OCI-LY1 (cell line): ENCODE measurements around the gene MYO5B.

Experiments used
- H2AFZ ChIP-seq: fragments of 200-600 bp; sonication (generic), shearing (Covaris generic); 2 replicates; pipeline ENCODE4 v1.6.0; 2014; ENCODE audit warnings: antibody characterized with exemption, mild to moderate bottlenecking, low read length
- H3F3A ChIP-seq: fragments of 200-600 bp; sonication (generic), shearing (Covaris generic); 2 replicates; pipeline ENCODE4 v1.6.0; 2014; ENCODE audit warnings: mild to moderate bottlenecking, antibody characterized with exemption, low read length, moderate library complexity; ENCODE audit not compliant: insufficient read depth
- H3K27ac ChIP-seq: fragments of 200-600 bp; sonication (generic); 2 replicates; pipeline ENCODE4 v1.5.1; 2014; ENCODE audit warnings: low read length, mixed run types, mild to moderate bottlenecking, low read depth; ENCODE audit not compliant: poor library complexity, severe bottlenecking
- H3K27me3 ChIP-seq: fragments of 200-600 bp; sonication (generic); 2 replicates; pipeline ENCODE4 v1.6.0; 2014; ENCODE audit warnings: antibody characterized with exemption, mild to moderate bottlenecking, low read length, moderate library complexity; ENCODE audit not compliant: insufficient read depth
- H3K36me3 ChIP-seq: fragments of 200-600 bp; sonication (generic); 2 replicates; pipeline ENCODE4 v1.6.1; 2014; ENCODE audit warnings: mild to moderate bottlenecking, antibody characterized with exemption, low read length, moderate library complexity, mixed read lengths; ENCODE audit not compliant: insufficient read depth
- H3K4me1 ChIP-seq: fragments of 200-600 bp; sonication (generic); 2 replicates; pipeline ENCODE4 v1.5.1; 2014; ENCODE audit warnings: mild to moderate bottlenecking, low read length, moderate library complexity; ENCODE audit not compliant: insufficient read depth, severe bottlenecking
- H3K4me2 ChIP-seq: fragments of 200-600 bp; sonication (generic), shearing (Covaris generic); 2 replicates; pipeline ENCODE4 v1.6.1; 2014; ENCODE audit warnings: low read length
- H3K4me3 ChIP-seq: fragments of 200-600 bp; sonication (generic); 2 replicates; pipeline ENCODE4 v1.5.1; 2014; ENCODE audit warnings: low read length, low read depth, mild to moderate bottlenecking, mixed read lengths; ENCODE audit not compliant: poor library complexity, severe bottlenecking
- H3K79me2 ChIP-seq: fragments of 200-600 bp; shearing (Covaris generic); 2 replicates; pipeline ENCODE4 v1.6.1; 2016; ENCODE audit warnings: mixed run types, low read length, mixed read lengths; ENCODE audit not compliant: insufficient read depth
- H3K9ac ChIP-seq: fragments of 200-600 bp; sonication (generic), shearing (Covaris generic); 2 replicates; pipeline ENCODE4 v1.6.1; 2014; ENCODE audit warnings: mild to moderate bottlenecking, low read length, mixed read lengths
- H3K9me2 ChIP-seq: fragments of 200-600 bp; sonication (generic), shearing (Covaris generic); 2 replicates; pipeline ENCODE4 v1.6.1; 2014; ENCODE audit warnings: low read depth, mild to moderate bottlenecking, low read length, mixed read lengths
- H3K9me3 ChIP-seq: fragments of 200-600 bp; shearing (Covaris generic); 2 replicates; pipeline ENCODE4 v1.6.1; 2014; ENCODE audit warnings: low read length, mixed read lengths
- H4K20me1 ChIP-seq: fragments of 200-600 bp; sonication (generic), shearing (Covaris generic); 2 replicates; pipeline ENCODE4 v1.6.0; 2016; ENCODE audit warnings: mild to moderate bottlenecking, low read length; ENCODE audit not compliant: insufficient read depth
- EZH2 ChIP-seq: fragments of 200-600 bp; sonication (generic), shearing (Covaris generic); IDR thresholded peaks from 2 replicates; pipeline ENCODE4 v1.8.0; 2017; ENCODE audit warnings: borderline replicate concordance, mixed run types, mild to moderate bottlenecking, antibody characterized with exemption, low read length, moderate library complexity, mixed read lengths
- TF ChIP-seq, protein P1 (sequence below): fragments of 200-600 bp; sonication (generic), shearing (Covaris generic); IDR thresholded peaks from 2 replicates; pipeline ENCODE4 v1.5.1; 2017; ENCODE audit warnings: mild to moderate bottlenecking, antibody characterized with exemption, low read length, moderate library complexity, mixed read lengths

MYO5B gene

GRCh38 chr18:50055488-50055887, 139.5 kb downstream of the MYO5B start:
- no peaks in the 10 kb centered on the region for H3F3A ChIP-seq
- no peaks in the 10 kb centered on the region for H3K4me1 ChIP-seq
- no peak overlapping the region for H3K9ac ChIP-seq
- no peak overlapping the region for H2AFZ ChIP-seq
- H3K27ac ChIP-seq = no peak overlapping the region
- no peaks in the 10 kb centered on the region for H3K9me2 ChIP-seq
- TF ChIP-seq EZH2 = no peak
- TF ChIP-seq, protein P1, sequence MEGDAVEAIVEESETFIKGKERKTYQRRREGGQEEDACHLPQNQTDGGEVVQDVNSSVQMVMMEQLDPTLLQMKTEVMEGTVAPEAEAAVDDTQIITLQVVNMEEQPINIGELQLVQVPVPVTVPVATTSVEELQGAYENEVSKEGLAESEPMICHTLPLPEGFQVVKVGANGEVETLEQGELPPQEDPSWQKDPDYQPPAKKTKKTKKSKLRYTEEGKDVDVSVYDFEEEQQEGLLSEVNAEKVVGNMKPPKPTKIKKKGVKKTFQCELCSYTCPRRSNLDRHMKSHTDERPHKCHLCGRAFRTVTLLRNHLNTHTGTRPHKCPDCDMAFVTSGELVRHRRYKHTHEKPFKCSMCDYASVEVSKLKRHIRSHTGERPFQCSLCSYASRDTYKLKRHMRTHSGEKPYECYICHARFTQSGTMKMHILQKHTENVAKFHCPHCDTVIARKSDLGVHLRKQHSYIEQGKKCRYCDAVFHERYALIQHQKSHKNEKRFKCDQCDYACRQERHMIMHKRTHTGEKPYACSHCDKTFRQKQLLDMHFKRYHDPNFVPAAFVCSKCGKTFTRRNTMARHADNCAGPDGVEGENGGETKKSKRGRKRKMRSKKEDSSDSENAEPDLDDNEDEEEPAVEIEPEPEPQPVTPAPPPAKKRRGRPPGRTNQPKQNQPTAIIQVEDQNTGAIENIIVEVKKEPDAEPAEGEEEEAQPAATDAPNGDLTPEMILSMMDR = no peak
- H4K20me1 ChIP-seq = no peaks in the 10 kb centered on the region
- no peaks in the 10 kb centered on the region for H3K36me3 ChIP-seq
- no peak overlapping the region for H3K4me2 ChIP-seq
- no peaks in the 10 kb centered on the region for H3K9me3 ChIP-seq
- H3K4me3 ChIP-seq = no peak overlapping the region
- H3K79me2 ChIP-seq = no peaks in the 10 kb centered on the region
- no peaks in the 10 kb centered on the region for H3K27me3 ChIP-seq

GRCh38 chr18:50053111-50053510, 141.8 kb downstream of the MYO5B start:
- no peaks in the 10 kb centered on the region for H3K27me3 ChIP-seq
- no peak overlapping the region for H2AFZ ChIP-seq
- no peak overlapping the region for H3K4me3 ChIP-seq
- no peak overlapping the region for H3K9ac ChIP-seq
- H3K4me1 ChIP-seq = no peaks in the 10 kb centered on the region
- H3K79me2 ChIP-seq = no peaks in the 10 kb centered on the region
- no peak overlapping the region for H3K4me2 ChIP-seq
- no peaks in the 10 kb centered on the region for H3K9me2 ChIP-seq
- no peaks in the 10 kb centered on the region for H4K20me1 ChIP-seq
- no peaks in the 10 kb centered on the region for H3K9me3 ChIP-seq
- no peak overlapping the region for H3K27ac ChIP-seq
- TF ChIP-seq, protein P1 = no peak
- TF ChIP-seq EZH2 = no peak
- no peaks in the 10 kb centered on the region for H3F3A ChIP-seq
- H3K36me3 ChIP-seq = no peaks in the 10 kb centered on the region

GRCh38 chr18:50051288-50051687, 143.7 kb downstream of the MYO5B start:
- no peaks in the 10 kb centered on the region for H3K36me3 ChIP-seq
- H3K27me3 ChIP-seq = no peaks in the 10 kb centered on the region
- no peaks in the 10 kb centered on the region for H3F3A ChIP-seq
- H3K9me3 ChIP-seq = no peaks in the 10 kb centered on the region
- H4K20me1 ChIP-seq = no peaks in the 10 kb centered on the region
- H3K9ac ChIP-seq = no peak overlapping the region
- H3K79me2 ChIP-seq = no peaks in the 10 kb centered on the region
- TF ChIP-seq EZH2 = no peak
- H2AFZ ChIP-seq = no peak overlapping the region
- H3K4me1 ChIP-seq = no peaks in the 10 kb centered on the region
- no peak overlapping the region for H3K27ac ChIP-seq
- H3K4me3 ChIP-seq = no peak overlapping the region
- H3K9me2 ChIP-seq = no peaks in the 10 kb centered on the region
- H3K4me2 ChIP-seq = no peak overlapping the region

GRCh38 chr18:50045126-50045525, 149.8 kb downstream of the MYO5B start:
- Histone ChIP-seq H3K36me3 (no peaks in the 10 kb centered on the region), H3K9ac (no peak overlapping the region), H4K20me1 (no peaks in the 10 kb centered on the region), H3K9me3 (no peaks in the 10 kb centered on the region), H3F3A (no peaks in the 10 kb centered on the region), H3K27me3 (no peaks in the 10 kb centered on the region), H3K4me1 (no peaks in the 10 kb centered on the region), H3K4me2 (no peak overlapping the region), H3K79me2 (no peaks in the 10 kb centered on the region), H3K27ac (no peak overlapping the region), H3K4me3 (no peak overlapping the region), H3K9me2 (no peaks in the 10 kb centered on the region), H2AFZ (no peak overlapping the region)
- TF ChIP-seq, protein P1 = no peak
- no peak for TF ChIP-seq EZH2
